Measurements from ENCODE around the gene CDS1.
"Not testable (repeated sequence)": the region's sequence is repeated elsewhere in the genome, so short reads cannot be mapped to it uniquely, and the experiment has no call there.

Gene CDS1

DNA sequence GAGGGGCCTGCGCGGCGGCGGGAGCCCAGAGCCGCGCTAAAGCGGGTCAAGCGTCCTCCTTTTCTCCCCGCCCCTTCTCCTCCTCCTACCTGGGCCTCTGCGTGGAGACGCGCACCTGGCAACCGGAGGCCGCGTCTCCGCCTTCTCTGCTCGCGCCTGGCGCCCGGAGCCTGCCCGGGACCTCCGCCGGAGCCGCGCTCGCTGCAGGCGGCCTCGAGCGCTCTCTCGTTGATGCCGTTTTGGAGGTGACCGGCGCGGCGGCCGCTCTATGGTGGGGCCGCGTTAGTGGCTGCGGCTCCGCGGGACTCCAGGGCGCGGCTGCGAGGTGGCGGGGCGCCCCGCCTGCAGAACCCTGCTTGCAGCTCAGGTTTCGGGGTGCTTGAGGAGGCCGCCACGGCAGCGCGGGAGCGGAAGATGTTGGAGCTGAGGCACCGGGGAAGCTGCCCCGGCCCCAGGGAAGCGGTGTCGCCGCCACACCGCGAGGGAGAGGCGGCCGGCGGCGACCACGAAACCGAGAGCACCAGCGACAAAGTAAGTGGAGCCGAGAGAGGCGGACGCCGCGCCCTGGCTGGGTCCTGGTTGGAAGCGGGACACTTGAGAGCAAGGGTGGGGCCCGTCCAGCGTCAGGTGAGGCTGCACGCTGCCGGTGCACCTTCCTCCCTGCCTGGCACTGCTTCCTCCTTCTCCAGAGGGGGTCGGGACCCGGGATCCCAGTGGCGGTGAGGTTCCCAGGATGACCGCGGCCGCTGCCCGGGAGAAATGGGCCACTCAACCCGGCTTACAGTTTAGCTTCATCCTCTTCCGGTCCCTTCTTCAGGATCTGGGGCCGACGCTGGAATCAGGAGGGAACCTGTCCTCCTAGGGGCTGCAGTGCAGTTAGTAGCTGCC is at the start of gene CDS1:
Gene CDS1, plus strand, starts transcription at position 140 of the 888 bp plus-strand sequence. Its CDS starts 275 bp downstream, at position 415.
- H3K4me3 ChIP-seq (ENCODE audit: low read depth, low read length), result peak within 1 kb of the TSS; percentile 86

DNA sequence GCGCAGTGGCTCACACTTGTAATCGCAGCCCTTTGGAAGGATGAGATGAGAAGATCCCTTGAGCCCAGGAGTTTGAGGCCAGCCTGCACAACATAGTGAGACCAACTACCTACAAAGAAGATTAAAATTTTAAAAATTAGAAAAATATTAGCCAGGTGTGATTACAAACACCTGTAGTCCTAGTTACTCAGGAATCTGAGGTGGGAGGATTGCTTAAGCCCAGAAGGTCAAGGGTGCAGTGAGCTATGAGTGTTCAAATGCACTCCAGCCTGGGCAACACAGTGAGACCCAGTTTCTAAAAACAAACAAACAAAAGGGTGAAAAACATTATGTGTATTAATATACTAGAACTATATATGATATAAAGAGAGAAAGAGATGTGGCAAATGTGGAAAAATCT is 47.0 kb upstream of the CDS1 start:
- no peak overlapping the region for H3K4me3 ChIP-seq (ENCODE audit: low read depth, low read length)

DNA sequence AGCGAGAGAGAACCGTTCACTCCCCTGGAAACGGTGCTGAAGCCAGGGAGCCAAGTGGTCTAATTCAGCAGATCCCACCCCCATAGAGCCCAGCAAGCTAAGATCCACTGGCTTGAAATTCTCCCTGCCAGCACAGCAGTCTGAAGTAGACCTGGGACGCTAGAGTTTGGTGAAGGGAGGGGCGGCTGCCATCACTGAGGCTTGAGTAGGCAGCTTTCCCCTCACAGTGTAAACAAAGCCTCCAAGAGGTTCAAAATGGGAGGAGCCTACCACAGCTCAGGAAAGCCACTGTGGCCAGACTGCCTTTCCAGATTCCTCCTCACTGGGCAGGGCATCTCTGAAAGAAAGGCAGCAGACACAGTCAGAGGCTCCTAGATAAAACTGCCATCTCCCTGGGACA is 37.8 kb upstream of the CDS1 start:
- H3K4me3 ChIP-seq (ENCODE audit: low read depth, low read length), result no peak overlapping the region

DNA sequence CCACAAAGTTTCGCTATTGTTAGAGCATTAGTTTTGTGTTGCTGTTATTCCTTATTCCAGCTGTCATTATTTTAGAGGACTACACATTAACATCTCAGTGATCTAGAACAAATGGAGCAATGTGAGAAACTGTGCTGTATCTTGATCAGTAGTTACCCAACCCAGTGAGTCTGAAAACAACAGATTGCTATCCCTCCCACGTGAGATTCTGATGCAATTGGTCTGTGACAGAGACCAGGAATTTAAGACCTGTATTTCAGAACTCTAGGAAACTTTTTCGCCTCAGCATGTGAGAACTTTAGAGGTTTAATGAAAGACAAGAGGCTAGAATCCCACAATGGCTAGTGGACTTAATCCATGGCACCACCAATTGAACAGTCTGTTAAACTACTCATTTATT is 35.7 kb upstream of the CDS1 start:
- H3K4me3 ChIP-seq (ENCODE audit: low read depth, low read length), result no peak overlapping the region

DNA sequence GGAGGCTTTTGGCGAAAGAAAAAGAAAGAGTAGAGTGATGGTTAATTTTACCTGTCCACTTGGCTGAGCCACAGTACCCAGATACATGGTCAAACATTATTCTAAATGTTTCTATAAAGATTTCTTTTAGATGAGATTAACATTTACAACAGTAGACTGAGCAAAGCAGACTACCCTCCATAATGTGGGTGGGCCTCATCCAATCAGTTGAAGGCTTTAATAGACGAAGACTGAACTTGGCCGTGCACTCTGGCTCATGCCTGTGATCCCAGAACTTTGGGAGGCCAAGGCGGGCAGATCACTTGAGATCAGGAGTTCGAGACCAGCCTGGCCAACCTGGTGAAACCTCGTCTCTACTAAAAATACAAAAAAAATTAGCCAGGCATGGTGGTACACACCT is 33.7 kb upstream of the CDS1 start:
- H3K4me3 ChIP-seq (ENCODE audit: low read depth, low read length), result not testable (repeated sequence)

DNA sequence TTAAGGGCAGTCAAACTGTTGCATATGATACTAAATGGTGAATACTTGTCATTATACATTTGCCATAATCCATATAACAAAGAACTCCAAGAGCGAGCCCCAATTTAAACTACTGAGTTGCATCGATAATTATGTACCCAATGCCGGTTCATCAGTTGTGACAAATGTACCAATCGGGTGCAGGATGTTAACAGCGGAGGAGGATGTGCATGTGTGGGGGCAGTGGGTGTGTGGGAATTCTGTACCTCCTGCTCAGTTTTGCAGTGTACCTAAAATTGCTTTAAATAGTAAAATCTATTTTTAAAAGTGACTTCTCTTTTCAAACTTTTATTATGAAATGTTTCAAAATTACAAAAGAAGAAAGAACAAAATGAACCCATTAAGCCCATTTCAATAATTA is 20.8 kb upstream of the CDS1 start:
- H3K4me3 ChIP-seq (ENCODE audit: low read depth, low read length), result no peak overlapping the region

DNA sequence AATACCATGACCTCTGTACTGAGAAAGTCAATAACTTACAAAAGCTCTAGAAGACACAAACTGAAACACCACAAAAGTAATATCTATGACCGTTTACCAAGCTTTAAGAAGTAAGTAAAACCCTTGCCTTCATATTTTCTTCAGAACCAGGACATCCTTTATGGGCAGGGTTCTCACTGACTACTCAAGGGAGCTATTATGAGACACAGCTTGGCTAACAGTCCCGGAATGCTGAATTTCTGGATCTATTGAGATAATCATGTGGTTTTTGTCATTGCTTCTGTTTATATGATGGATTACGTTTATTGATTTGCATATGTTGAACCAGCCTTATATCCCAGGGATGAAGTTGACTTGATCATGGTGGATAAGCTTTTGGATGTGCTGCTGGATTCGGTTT is 19.9 kb upstream of the CDS1 start:
- no peak overlapping the region for H3K4me3 ChIP-seq (ENCODE audit: low read depth, low read length)

DNA sequence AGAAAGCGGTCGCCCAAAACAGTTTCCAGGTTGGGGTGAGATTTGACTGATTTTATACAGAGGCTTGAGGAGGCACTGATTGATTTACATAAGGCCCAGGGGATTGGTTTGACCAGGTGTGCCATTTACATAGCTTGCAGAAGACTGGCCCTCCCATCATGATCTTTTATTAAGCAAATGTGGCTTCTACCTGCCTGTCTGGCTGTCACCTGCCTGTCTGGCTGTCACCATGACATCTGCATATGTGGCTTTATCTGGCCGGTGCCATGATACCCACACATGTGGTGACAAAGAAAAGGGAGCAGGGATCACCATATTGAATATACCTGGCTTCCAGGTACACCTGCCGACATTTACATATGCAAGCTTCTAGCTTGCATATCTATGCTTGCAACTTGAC is 17.0 kb upstream of the CDS1 start:
- no peak overlapping the region for H3K4me3 ChIP-seq (ENCODE audit: low read depth, low read length)

DNA sequence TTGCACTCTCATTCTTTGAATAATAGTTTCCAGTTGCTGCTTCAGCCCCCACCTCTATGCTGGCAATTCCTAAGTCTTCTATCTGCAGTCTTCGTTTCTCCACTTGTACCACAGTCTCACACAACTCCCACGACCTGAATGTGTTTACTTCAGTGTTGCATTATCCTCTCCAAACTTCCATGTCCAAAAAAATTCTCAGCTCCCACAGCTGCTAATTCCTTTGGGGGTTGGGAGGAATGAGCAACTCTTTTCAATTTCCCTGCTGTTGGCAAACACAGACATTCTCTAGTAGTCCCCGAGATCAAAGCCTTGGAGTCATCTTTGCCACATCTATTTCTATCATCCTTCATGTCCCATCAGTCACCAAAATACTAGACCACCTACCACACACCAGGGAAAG is 14.4 kb upstream of the CDS1 start:
- no peak overlapping the region for H3K4me3 ChIP-seq (ENCODE audit: low read depth, low read length)

DNA sequence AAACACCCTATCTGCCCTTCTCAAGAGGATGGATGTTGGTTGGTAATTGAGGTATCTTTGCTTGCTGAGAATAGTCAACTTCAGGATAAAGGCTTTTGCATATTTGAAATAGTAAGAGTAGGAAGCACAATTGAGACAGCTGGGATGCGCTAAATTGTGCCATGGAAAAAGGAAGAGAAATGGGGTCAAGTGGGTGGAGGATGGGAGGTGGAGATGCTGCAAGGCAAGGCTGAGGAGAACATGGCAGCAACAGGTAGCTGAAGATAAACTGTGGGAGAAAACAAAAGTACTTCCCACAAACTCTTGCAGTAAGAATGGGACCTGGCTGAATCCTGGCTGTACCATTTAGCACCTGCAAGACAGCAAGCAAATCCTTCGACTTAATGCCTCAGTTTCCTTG is 13.9 kb upstream of the CDS1 start:
- H3K4me3 ChIP-seq (ENCODE audit: low read depth, low read length), result no peak overlapping the region

DNA sequence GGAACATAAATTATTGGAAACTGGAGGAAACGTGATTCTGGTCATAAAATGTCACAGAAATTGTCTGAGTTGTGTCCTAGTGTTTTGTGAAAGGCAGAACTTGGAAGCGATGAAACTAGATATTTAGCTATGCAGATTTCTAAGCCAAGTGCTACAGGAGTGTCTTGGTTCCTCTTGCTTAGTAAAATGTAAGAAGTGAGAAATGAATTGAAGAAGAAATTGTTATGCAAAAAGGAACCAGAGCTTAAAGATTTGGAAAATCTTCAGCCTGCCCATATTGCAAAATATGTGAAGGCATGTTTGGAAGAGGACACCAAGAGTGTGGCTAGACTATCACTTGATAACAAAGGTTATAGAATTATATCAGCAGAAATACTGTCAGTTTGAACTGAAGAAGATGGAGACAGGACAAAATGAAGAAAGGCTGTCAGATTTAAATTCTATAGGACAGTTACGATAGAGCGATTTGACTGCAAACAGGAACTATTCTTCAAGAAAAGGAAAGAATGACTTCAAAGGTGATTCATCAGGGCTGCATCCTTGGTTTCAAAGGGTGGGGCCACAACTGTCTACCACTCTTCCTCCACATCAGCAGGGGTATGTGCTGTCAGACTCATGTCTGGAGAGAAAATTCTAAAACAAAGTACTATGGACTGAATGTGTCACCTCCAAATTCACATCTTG is 9.4 kb upstream of the CDS1 start:
- no peak overlapping the region for H3K4me3 ChIP-seq (ENCODE audit: low read depth, low read length)

DNA sequence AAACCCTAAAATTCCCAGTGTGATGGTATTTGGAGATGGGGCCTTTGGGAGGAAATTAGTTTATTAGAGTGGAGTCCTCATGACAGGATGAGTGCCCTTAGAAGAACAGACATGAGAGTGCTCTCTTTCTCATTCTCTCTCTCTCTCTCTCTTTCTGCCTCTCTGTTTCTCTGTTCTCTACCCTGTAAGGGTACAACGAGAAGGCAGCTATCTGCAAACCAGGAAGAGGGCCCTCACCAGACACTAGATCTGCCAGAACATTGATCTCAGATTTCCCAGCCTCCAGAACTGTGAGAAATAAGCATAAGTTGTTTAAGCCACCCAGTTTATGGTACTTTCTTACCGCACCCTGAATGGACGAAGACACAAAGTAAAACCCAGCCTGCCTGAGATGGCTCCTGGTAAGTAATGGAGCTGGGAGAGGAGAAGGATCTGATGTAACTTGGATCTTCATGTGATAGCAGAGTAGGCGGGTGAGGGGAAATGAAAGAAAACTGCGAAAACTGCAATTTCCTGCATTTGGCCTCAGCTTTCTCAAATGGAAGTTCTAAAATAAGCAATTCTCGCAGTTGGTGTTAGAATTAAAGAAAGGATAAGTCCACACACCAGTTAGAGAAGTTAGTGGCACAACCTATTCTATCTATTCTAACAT is 8.7 kb upstream of the CDS1 start:
- no peak overlapping the region for H3K4me3 ChIP-seq (ENCODE audit: low read depth, low read length)

DNA sequence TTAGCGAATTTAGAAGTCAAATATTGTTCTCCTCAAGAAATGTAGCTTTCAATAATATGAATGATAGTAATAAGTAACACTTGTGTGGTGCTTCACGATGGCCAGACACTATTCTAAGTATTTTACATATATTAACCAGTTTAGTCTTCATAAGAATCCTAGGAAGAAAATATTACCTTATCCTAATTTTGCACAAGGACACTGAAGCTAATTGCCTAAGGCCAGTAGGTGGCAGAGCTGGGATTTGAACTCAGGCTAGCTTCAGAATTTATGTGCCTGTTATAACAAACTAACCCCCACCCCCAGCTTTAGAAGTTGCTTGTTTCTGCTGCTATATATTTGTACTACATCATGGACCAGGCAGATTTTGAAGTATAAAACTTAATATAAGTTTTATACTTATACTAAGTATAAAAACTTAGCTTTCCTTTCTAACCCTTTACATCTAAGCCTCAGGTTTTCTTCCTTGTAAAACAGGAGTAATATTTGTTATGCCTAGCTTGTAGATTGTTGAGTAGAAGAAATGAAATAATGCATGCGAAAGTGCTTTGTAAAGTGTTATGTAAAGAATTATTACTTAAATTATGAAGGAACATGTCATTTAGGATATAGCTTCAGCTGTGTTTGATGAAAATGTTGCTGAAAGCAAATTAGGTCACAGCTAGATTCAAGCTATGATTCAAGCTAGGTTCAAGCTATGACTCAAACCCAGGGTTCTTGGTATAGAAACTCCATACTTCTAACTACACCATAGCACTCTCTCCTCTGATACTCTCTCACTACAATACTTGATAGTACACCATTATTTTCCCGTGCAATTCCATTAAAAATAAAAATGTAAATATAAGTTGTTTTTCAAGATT is 4.2 kb upstream of the CDS1 start:
- no peak overlapping the region for H3K4me3 ChIP-seq (ENCODE audit: low read depth, low read length)

DNA sequence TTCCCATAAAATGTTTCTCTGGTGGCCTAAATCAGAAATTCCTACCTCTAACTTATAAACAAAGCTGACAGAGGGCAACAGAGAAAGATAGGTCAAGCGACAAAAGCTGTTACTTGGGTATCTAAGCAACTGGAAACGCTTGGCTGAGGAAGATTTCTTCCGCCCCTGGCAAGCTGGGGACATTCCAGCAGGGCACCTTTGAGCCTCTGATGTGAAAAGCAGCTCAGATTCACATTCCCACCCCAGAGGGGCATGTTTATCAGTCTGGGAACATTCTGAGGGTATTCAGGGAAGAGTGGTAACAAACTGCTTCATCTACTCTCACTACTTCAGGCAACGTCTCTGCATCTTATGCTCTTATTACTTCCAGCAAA is 3.5 kb upstream of the CDS1 start:
- no peak overlapping the region for H3K4me3 ChIP-seq (ENCODE audit: low read depth, low read length)

DNA sequence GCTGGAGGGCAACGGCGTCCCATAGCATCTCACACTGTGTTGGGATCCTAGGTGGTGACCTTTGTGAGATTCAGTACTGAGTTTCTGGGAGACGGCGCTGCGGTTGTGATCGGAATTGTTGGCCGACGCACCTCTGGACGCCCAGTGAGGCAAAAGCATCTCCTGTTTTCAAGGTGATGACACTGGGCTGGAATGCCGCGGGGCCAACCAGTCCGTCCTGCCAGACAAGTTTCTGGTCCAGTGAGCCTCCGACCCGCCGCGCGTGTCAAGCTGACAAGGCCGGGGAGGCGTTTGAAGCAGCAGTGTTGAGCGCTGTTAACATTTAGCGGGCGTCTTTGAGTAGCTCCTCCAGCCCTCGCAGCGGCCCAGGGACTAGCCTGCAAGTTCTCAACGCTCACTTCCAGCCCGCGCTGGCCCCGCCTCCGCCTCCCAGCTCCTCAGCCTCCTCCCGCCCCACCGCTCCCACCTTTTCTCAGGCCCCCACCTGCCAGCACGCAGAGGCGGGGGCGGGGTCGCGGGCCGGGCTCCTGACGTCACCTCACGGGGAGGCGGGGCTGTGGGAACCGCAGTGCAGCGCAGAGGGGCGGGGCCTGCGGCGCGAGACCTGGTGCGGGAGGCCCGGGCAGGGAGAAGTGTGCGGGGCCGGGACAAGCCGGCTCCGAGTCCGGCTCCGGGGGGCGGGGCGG is 482 bp upstream of the CDS1 start:
- H3K4me3 ChIP-seq (ENCODE audit: low read depth, low read length), result peak overlapping the region; percentile 86

DNA sequence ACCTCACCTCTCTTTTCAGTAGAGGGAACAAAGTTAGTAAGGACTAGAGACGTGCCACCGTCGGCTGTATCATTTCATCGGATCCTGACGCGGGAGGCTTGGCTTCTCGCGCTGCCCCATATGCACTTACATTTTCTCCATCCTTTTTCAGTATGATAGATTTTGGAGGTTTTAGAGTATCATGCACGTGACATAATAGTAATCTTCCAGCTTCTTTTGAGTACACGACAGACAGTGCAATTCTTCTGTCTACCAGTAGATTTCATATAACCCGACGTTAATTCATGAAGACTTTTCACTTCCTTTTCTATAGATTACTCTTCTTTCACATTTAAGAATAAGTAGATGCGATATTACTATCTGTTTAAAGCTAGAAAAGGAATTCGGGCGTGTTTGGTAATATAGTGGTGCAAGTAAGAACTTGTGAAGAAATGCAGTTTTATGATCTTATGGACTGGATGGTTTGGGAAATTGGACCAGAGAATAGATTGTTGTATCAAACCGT is 1.0 kb downstream of the CDS1 start:
- peak overlapping the region; percentile 86 for H3K4me3 ChIP-seq (ENCODE audit: low read depth, low read length)

DNA sequence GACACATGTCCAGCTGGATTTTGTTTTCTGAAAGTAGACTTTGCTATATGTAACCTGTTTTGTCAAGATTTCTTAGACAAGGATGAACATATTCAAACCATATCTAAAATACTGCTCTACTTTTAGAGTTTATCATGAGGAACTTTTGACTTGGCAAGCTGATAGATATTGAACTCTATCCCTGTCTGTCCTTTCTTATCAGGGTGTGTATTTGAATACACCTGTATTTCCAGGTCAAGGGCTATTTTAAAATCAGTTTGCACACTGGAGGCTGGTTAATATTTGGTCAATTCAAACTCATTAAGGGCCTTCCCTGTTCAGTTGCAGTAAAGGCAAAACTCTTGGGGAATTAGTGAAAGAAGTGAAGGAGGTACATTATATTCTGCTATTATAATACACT is 2.3 kb downstream of the CDS1 start:
- H3K4me3 ChIP-seq (ENCODE audit: low read depth, low read length), result no peak overlapping the region

DNA sequence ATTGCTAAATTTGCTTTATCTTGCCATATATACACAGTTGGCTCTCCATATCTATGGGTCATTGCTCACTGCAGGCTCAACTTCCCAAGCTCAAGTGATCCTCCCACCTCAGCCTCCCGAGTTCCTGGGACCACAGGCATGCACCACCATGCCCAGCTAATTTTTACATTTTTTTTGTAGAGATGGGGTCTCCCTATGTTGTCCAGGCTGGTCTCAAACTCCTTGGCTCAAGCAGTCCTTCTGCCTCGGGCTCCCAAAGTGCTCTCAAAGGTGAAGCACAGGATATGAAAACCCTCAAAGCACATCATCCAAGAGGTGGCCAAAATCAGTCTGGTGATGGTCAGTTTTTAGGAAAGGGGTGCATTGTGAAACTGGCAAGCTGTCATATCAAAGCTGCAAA is 11.8 kb downstream of the CDS1 start:
- no peak overlapping the region for H3K4me3 ChIP-seq (ENCODE audit: low read depth, low read length)

DNA sequence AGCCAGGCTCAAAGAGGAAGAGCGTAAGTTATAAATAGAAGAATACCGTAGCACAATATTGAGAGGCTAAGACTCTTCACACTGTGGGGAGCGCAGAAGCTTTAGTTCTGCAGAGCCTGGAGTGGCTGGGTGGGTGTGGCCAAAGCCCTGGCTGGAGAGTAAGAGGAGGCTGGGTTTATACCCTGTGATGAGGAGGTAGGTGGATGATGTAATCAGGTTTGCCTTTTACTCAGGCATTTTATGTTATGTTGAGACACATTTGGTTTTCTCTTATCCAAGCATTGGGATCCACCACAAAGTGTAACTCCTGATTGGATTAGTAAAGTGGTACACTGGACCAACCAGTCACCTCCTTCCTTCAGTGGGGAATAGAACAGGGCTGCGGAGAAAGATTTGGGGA is 13.9 kb downstream of the CDS1 start:
- no peak overlapping the region for H3K4me3 ChIP-seq (ENCODE audit: low read depth, low read length)

DNA sequence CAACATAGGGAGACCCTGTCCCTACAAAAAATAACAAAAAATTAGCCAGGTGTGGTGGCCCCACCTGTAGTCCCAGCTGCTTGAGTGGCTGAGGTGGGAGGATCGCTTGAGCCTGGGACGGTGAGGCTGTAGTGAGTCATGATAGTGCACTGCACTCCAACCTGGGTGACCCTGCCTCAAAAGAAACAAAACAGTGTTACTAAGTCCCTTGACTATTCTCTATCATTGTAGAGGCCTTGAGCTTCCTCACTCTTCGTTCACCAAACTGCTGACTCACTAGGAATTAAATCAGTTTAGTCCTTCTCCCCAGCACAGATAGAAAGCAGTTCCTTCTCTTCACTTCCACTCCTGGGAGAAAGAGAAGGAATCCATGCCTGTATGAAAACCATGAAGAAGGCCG is 14.5 kb downstream of the CDS1 start:
- no peak overlapping the region for H3K4me3 ChIP-seq (ENCODE audit: low read depth, low read length)
